DMS79 (cell line): ENCODE results near the gene TSPAN5.
"Not testable (repeated sequence)": the region's sequence is repeated elsewhere in the genome, so short reads cannot be mapped to it uniquely, and the experiment has no call there.

Source experiments
- DNase-seq: peaks from one replicate; lab custom pipeline; 2025; lab: John Stamatoyannopoulos, UW

Gene TSPAN5

GRCh38 chr4:98546910-98547594 is 111.4 kb downstream of the TSPAN5 start:
- DNase-seq = no peak

- DNase-seq = no peak
Measured at GRCh38 chr4:98544818-98545414, 113.5 kb downstream of the TSPAN5 start.

GRCh38 chr4:98544141-98544817 is 114.1 kb downstream of the TSPAN5 start:
- DNase-seq = no peak

GRCh38 chr4:98542011-98542410 is 116.4 kb downstream of the TSPAN5 start:
- no peak for DNase-seq

- no peak for DNase-seq
Measured at GRCh38 chr4:98540803-98541202, 117.6 kb downstream of the TSPAN5 start.

- no peak for DNase-seq
Measured at GRCh38 chr4:98539741-98540140, 118.7 kb downstream of the TSPAN5 start.

GRCh38 chr4:98539299-98539698 is 119.1 kb downstream of the TSPAN5 start:
- no peak for DNase-seq

- no peak for DNase-seq
Measured at GRCh38 chr4:98536631-98537030, 121.8 kb downstream of the TSPAN5 start.

GRCh38 chr4:98534146-98534545 is 124.3 kb downstream of the TSPAN5 start:
- not testable (repeated sequence) for DNase-seq

- DNase-seq = no peak
Measured at GRCh38 chr4:98530572-98530971, 127.8 kb downstream of the TSPAN5 start.

GRCh38 chr4:98529970-98530569 is 128.3 kb downstream of the TSPAN5 start:
- DNase-seq = no peak

- DNase-seq = no peak
Measured at GRCh38 chr4:98528882-98529281, 129.5 kb downstream of the TSPAN5 start.

- no peak for DNase-seq
Measured at GRCh38 chr4:98527534-98528269, 130.7 kb downstream of the TSPAN5 start.

GRCh38 chr4:98524230-98524629 is 134.2 kb downstream of the TSPAN5 start:
- no peak for DNase-seq

- DNase-seq = no peak
Measured at GRCh38 chr4:98522636-98523395, 135.6 kb downstream of the TSPAN5 start.

- DNase-seq = no peak
Measured at GRCh38 chr4:98522062-98522461, 136.3 kb downstream of the TSPAN5 start.

- no peak for DNase-seq
Measured at GRCh38 chr4:98521486-98521885, 136.9 kb downstream of the TSPAN5 start.

- DNase-seq = no peak
Measured at GRCh38 chr4:98519268-98519977, 139.0 kb downstream of the TSPAN5 start.

- DNase-seq = no peak
Measured at GRCh38 chr4:98518559-98519267, 139.7 kb downstream of the TSPAN5 start.
